Measurements from ENCODE around the gene MYH6. TPM values are rescaled to one million over a fixed set of nuclear protein-coding genes. Genes with fewer than 3 reads are reported as not detected.

Gene MYH6
- total RNA-seq, 1 donor from 2014 or later = not detected

GRCh38 chr14:23370221-23370620, 37.9 kb downstream of the MYH6 start:
- peaks cover 7% of the 10 kb centered on the region for H3K4me1 Mint-ChIP-seq (ENCODE audit: unreplicated experiment)
- H3K4me3 Mint-ChIP-seq (ENCODE audit: unreplicated experiment) = no peak overlapping the region
- H3K27ac Mint-ChIP-seq (ENCODE audit: unreplicated experiment) = no peak overlapping the region
- TF ChIP-seq CTCF (IDR thresholded peaks at IDR 0.05) = no peak
- no peak for DNase-seq (ENCODE audit: extremely low spot score, unreplicated experiment)
- no peaks in the 10 kb centered on the region for H3K36me3 Mint-ChIP-seq (ENCODE audit: unreplicated experiment)
- peaks cover 19% of the 10 kb centered on the region for H3K27me3 Mint-ChIP-seq (ENCODE audit: unreplicated experiment)
- no peaks in the 10 kb centered on the region for H3K9me3 Mint-ChIP-seq (ENCODE audit: unreplicated experiment)

GRCh38 chr14:23366426-23366921, 41.6 kb downstream of the MYH6 start:
- no peak for TF ChIP-seq CTCF (IDR thresholded peaks at IDR 0.05)
- no peak for DNase-seq (ENCODE audit: extremely low spot score, unreplicated experiment)

GRCh38 chr14:23365732-23366425, 42.2 kb downstream of the MYH6 start:
- Mint-ChIP-seq H3K4me1 (ENCODE audit: unreplicated experiment) (peaks cover 32% of the 10 kb centered on the region), H3K27me3 (ENCODE audit: unreplicated experiment) (peaks cover 5% of the 10 kb centered on the region), H3K4me3 (ENCODE audit: unreplicated experiment) (peak overlapping the region; percentile 70), H3K27ac (ENCODE audit: unreplicated experiment) (no peak overlapping the region), H3K36me3 (ENCODE audit: unreplicated experiment) (peaks cover 4% of the 10 kb centered on the region), H3K9me3 (ENCODE audit: unreplicated experiment) (no peaks in the 10 kb centered on the region)
- TF ChIP-seq CTCF (IDR thresholded peaks at IDR 0.05) = no peak
- no peak for DNase-seq (ENCODE audit: extremely low spot score, unreplicated experiment)

More at GRCh38 chr14:23366426-23366921, 41.6 kb downstream of the MYH6 start:
- Mint-ChIP-seq H3K27me3 (ENCODE audit: unreplicated experiment) (peaks cover 10% of the 10 kb centered on the region), H3K4me1 (ENCODE audit: unreplicated experiment) (peaks cover 28% of the 10 kb centered on the region), H3K36me3 (ENCODE audit: unreplicated experiment) (no peaks in the 10 kb centered on the region), H3K27ac (ENCODE audit: unreplicated experiment) (peak overlapping the region; percentile 86), H3K9me3 (ENCODE audit: unreplicated experiment) (no peaks in the 10 kb centered on the region), H3K4me3 (ENCODE audit: unreplicated experiment) (peak overlapping the region; percentile 70)

- peaks cover 5% of the 10 kb centered on the region for H3K27me3 Mint-ChIP-seq (ENCODE audit: unreplicated experiment)
- H3K27ac Mint-ChIP-seq (ENCODE audit: unreplicated experiment) = peak within 1 kb of the TSS; percentile 97
- no peak for TF ChIP-seq CTCF (IDR thresholded peaks at IDR 0.05)
- peaks cover 8% of the 10 kb centered on the region for H3K36me3 Mint-ChIP-seq (ENCODE audit: unreplicated experiment)
- no peaks in the 10 kb centered on the region for H3K9me3 Mint-ChIP-seq (ENCODE audit: unreplicated experiment)
- H3K4me1 Mint-ChIP-seq (ENCODE audit: unreplicated experiment) = peaks cover 33% of the 10 kb centered on the region
- no peak for DNase-seq (ENCODE audit: extremely low spot score, unreplicated experiment)
- H3K4me3 Mint-ChIP-seq (ENCODE audit: unreplicated experiment) = peak within 1 kb of the TSS; percentile 88
Observed at GRCh38 chr14:23365036-23365731, 42.9 kb downstream of the MYH6 start, which contains the start of gene EFS. Gene EFS, minus strand, starts transcription at chr14:23365172. Its CDS starts 147 bp downstream, at chr14:23365025.
